AG04450 (cell line): ENCODE measurements around the gene MSRB3. TPM values are rescaled to one million over a fixed set of nuclear protein-coding genes. Genes with fewer than 3 reads are reported as not detected.

Experiments
- CTCF ChIA-PET: fragments of 300-600, 350-600 bp; formaldehyde crosslinking; extraction: SDS; loops from one replicate; lab custom pipeline; 2022; ENCODE audit warnings: antibody characterized with exemption, inconsistent platforms; lab: Charles Lee
- POLR2A ChIA-PET: fragments of 350-600 bp; formaldehyde crosslinking; extraction: SDS; loops from one replicate; lab custom pipeline; 2021; ENCODE audit warnings: antibody characterized with exemption, inconsistent platforms; lab: Yijun Ruan, JAX
- DNase-seq: peaks from one replicate; pipeline ENCODE4 v3.0.0-alpha.2; 2011; ENCODE audit warnings: low read depth, low spot score
- H3K27ac ChIP-seq: one replicate; pipeline ENCODE4 v1.5.1; 2012; ENCODE audit warnings: low read depth, low read length, control low read depth
- H3K27me3 ChIP-seq: one replicate; pipeline ENCODE4 v1.6.0; 2012; ENCODE audit warnings: low read length; ENCODE audit not compliant: control insufficient read depth, insufficient read depth
- H3K4me3 ChIP-seq: 2 replicates; pipeline ENCODE4 v1.5.1; 2011; ENCODE audit warnings: mild to moderate bottlenecking, low read depth, low read length, control low read depth
- H3K9me3 ChIP-seq: 2 replicates; pipeline ENCODE4 v1.5.1; 2012; ENCODE audit warnings: low read length; ENCODE audit not compliant: control insufficient read depth, insufficient read depth
- CTCF ChIP-seq: IDR thresholded peaks from 2 replicates; pipeline ENCODE4 v1.5.1; 2011; ENCODE audit warnings: low read depth, low read length, control low read depth, inconsistent platforms
- polyA minus RNA-seq: library from RNA; depleted of rRNA, polyadenylated mRNA; stranded (reverse); fragments of >200 nt; gene quantifications from 2 replicates; pipeline ENCODE4 v1.2.3, GENCODE V29; 2011; rRNA and poly(A)+ RNA removed
- polyA plus RNA-seq: library from polyadenylated mRNA; depleted of rRNA; stranded (reverse); fragments of >200 nt; gene quantifications from 2 replicates; pipeline ENCODE4 v1.2.3, GENCODE V29; 2011; rRNA removed

MSRB3 gene
- polyA plus RNA-seq (60.9 and 75.6 TPM in 2 replicates), polyA minus RNA-seq (76.5 and 78.1 TPM in 2 replicates)

GRCh38 chr12:65278576-65279368 is at the start of gene MSRB3:
Gene MSRB3, plus strand, starts transcription at chr12:65278683. Its CDS starts 29,897 bp downstream, at chr12:65308580.
- Histone ChIP-seq H3K4me3 (peak within 1 kb of the TSS; percentile 82), H3K27me3 (no peaks in the 10 kb centered on the region), H3K9me3 (peaks cover 4% of the 10 kb centered on the region; the same call in 1 of the 2 replicates), H3K27ac (peak within 1 kb of the TSS; percentile 88)
- POLR2A ChIA-PET, result no interaction called here
- peak; percentile 37 for DNase-seq
- CTCF ChIA-PET, result no interaction called here
- no peak for TF ChIP-seq CTCF

GRCh38 chr12:65229441-65229840 is 49.0 kb upstream of the MSRB3 start:
- no peak overlapping the region for H3K4me3 ChIP-seq
- no peaks in the 10 kb centered on the region for H3K27me3 ChIP-seq
- TF ChIP-seq CTCF, result no peak
- H3K9me3 ChIP-seq, result no peaks in the 10 kb centered on the region
- H3K27ac ChIP-seq, result no peak overlapping the region
- ChIA-PET POLR2A (interaction anchor here (0.6 kb wide), 1 partner anchor 466 kb away, joined by 3 read pairs; no protein-coding TSS in a partner anchor), CTCF (interaction anchor here (0.6 kb wide), 1 partner anchor 42 kb away, joined by 3 read pairs; no protein-coding TSS in a partner anchor)
- peak; percentile 18 for DNase-seq

- peak; percentile 52 for TF ChIP-seq CTCF
- POLR2A ChIA-PET, result no interaction called here
- CTCF ChIA-PET, result interaction anchor here (0.6 to 3.7 kb wide), 28 partner anchors 12 to 937 kb away, joined by 3 to 70 read pairs (median 4); partner anchors contain the start of genes LEMD3 and TMBIM4
- H3K27me3 ChIP-seq, result no peaks in the 10 kb centered on the region
- no peak overlapping the region for H3K4me3 ChIP-seq
- no peaks in the 10 kb centered on the region for H3K9me3 ChIP-seq
- no peak for DNase-seq
- no peak overlapping the region for H3K27ac ChIP-seq
These were observed 45.9 kb upstream of the MSRB3 start for GRCh38 chr12:65232476-65233077.

GRCh38 chr12:65237153-65237552 is 41.3 kb upstream of the MSRB3 start:
- no peak overlapping the region for H3K27ac ChIP-seq
- ChIA-PET CTCF (no interaction called here), POLR2A (no interaction called here)
- H3K4me3 ChIP-seq, result no peak overlapping the region
- H3K9me3 ChIP-seq, result no peaks in the 10 kb centered on the region
- no peaks in the 10 kb centered on the region for H3K27me3 ChIP-seq
- DNase-seq, result no peak
- TF ChIP-seq CTCF, result no peak

- TF ChIP-seq CTCF, result no peak
- no peak overlapping the region for H3K4me3 ChIP-seq
- ChIA-PET CTCF (no interaction called here), POLR2A (no interaction called here)
- H3K9me3 ChIP-seq, result no peaks in the 10 kb centered on the region
- DNase-seq, result no peak
- H3K27ac ChIP-seq, result no peak overlapping the region
- H3K27me3 ChIP-seq, result no peaks in the 10 kb centered on the region
These were observed 39.9 kb upstream of the MSRB3 start for GRCh38 chr12:65238609-65239008.
